Loucy (cell line): ENCODE measurements around the gene PLCL2.
A peak's percentile ranks its signal among the peaks of the same experiment; 100 is the strongest.

ENCODE experiments used
- H2AFZ ChIP-seq: fragments of 200-600 bp; sonication (generic); 2 replicates; pipeline ENCODE4 v1.6.0; 2016; ENCODE audit warnings: antibody characterized with exemption, mild to moderate bottlenecking, low read length, moderate library complexity
- H3F3A ChIP-seq: fragments of 200-600 bp; 2 replicates; pipeline ENCODE4 v1.6.0; 2016; ENCODE audit warnings: antibody characterized with exemption, low read depth, mild to moderate bottlenecking
- H3K27me3 ChIP-seq: fragments of 200-600 bp; sonication (generic); 2 replicates; pipeline ENCODE4 v1.6.1; 2014; ENCODE audit warnings: low read length, mild to moderate bottlenecking; ENCODE audit not compliant: insufficient read depth, poor library complexity, severe bottlenecking
- H3K36me3 ChIP-seq: fragments of 200-600 bp; sonication (generic); 2 replicates; pipeline ENCODE4 v1.6.1; 2016; ENCODE audit warnings: low read length; ENCODE audit not compliant: insufficient read depth
- H3K4me1 ChIP-seq: fragments of 200-600 bp; sonication (generic); 2 replicates; pipeline ENCODE4 v1.5.1; 2014; ENCODE audit warnings: low read length, mild to moderate bottlenecking; ENCODE audit not compliant: insufficient read depth, poor library complexity, severe bottlenecking
- H3K4me2 ChIP-seq: fragments of 200-600 bp; sonication (generic); 2 replicates; pipeline ENCODE4 v1.6.0; 2014; ENCODE audit warnings: antibody characterized with exemption, low read length, low read depth, mild to moderate bottlenecking; ENCODE audit not compliant: poor library complexity, severe bottlenecking
- H3K4me3 ChIP-seq: fragments of 200-600 bp; sonication (generic); 2 replicates; pipeline ENCODE4 v1.5.1; 2014; ENCODE audit warnings: low read length, mild to moderate bottlenecking, mixed read lengths; ENCODE audit not compliant: poor library complexity, severe bottlenecking
- H3K79me2 ChIP-seq: fragments of 200-600 bp; sonication (generic); 2 replicates; pipeline ENCODE4 v1.6.1; 2014; ENCODE audit warnings: low read length; ENCODE audit not compliant: insufficient read depth
- H3K9ac ChIP-seq: fragments of 200-600 bp; sonication (generic); 2 replicates; pipeline ENCODE4 v1.6.0; 2014; ENCODE audit warnings: mild to moderate bottlenecking, low read depth, low read length, moderate library complexity; ENCODE audit not compliant: poor library complexity, severe bottlenecking
- H3K9me2 ChIP-seq: fragments of 200-600 bp; sonication (generic); replicated peaks from 2 replicates; pipeline ENCODE4 v1.6.1; 2016; ENCODE audit warnings: low read depth, low read length, mixed read lengths
- H3K9me3 ChIP-seq: fragments of 200-600 bp; sonication (generic); 2 replicates; pipeline ENCODE4 v1.6.1; 2014; ENCODE audit warnings: mild to moderate bottlenecking, antibody characterized with exemption, low read length, low read depth; ENCODE audit not compliant: insufficient read depth
- H4K20me1 ChIP-seq: fragments of 200-600 bp; sonication (generic); 2 replicates; pipeline ENCODE4 v1.6.0; 2014; ENCODE audit warnings: antibody characterized with exemption, low read length, mild to moderate bottlenecking; ENCODE audit not compliant: insufficient read depth, poor library complexity, severe bottlenecking
- CTCF ChIP-seq: fragments of 200-600 bp; sonication (generic); conservative IDR thresholded peaks from 2 replicates; pipeline ENCODE4 v1.5.1; 2014; ENCODE audit warnings: mild to moderate bottlenecking, antibody characterized with exemption, low read length
- EZH2phosphoT487 ChIP-seq: fragments of 200-600 bp; IDR thresholded peaks from 2 replicates; pipeline ENCODE4 v1.6.1; 2018; ENCODE audit warnings: antibody characterized with exemption, mild to moderate bottlenecking, moderate library complexity, borderline replicate concordance

The PLCL2 gene

GRCh38 chr3:16841041-16841753, 43.6 kb upstream of the PLCL2 start:
- no peaks in the 10 kb centered on the region for H3K36me3 ChIP-seq
- TF ChIP-seq EZH2phosphoT487 (no peak), CTCF (no peak)
- no peaks in the 10 kb centered on the region for H3K9me3 ChIP-seq
- 0 out of 2 replicates have a peak, but pooled peaks cover 4% of the 10 kb centered on the region for H3F3A ChIP-seq
- H3K79me2 ChIP-seq = no peaks in the 10 kb centered on the region
- no peaks in the 10 kb centered on the region for H3K27me3 ChIP-seq
- peak overlapping the region; percentile 57 for H2AFZ ChIP-seq
- peak overlapping the region; percentile 42 for H3K9ac ChIP-seq
- no peaks in the 10 kb centered on the region for H3K9me2 ChIP-seq
- H3K4me1 ChIP-seq = peaks cover 32% of the 10 kb centered on the region
- H4K20me1 ChIP-seq = no peaks in the 10 kb centered on the region
- peak overlapping the region; percentile 64 for H3K4me3 ChIP-seq
- H3K4me2 ChIP-seq = peak overlapping the region; percentile 79

GRCh38 chr3:16841904-16842271, 42.9 kb upstream of the PLCL2 start:
- no peak for TF ChIP-seq EZH2phosphoT487
- no peak for TF ChIP-seq CTCF
- H4K20me1 ChIP-seq = no peaks in the 10 kb centered on the region
- H3K9me3 ChIP-seq = no peaks in the 10 kb centered on the region
- peak overlapping the region; percentile 42 for H3K9ac ChIP-seq
- H2AFZ ChIP-seq = peak overlapping the region; percentile 57
- H3K9me2 ChIP-seq = no peaks in the 10 kb centered on the region
- no peaks in the 10 kb centered on the region for H3K36me3 ChIP-seq
- H3K79me2 ChIP-seq = no peaks in the 10 kb centered on the region
- H3K4me1 ChIP-seq = peaks cover 32% of the 10 kb centered on the region
- H3K4me2 ChIP-seq = peak overlapping the region; percentile 79
- 0 out of 2 replicates have a peak, but pooled peaks cover 4% of the 10 kb centered on the region for H3F3A ChIP-seq
- H3K4me3 ChIP-seq = peak overlapping the region; percentile 64
- no peaks in the 10 kb centered on the region for H3K27me3 ChIP-seq

GRCh38 chr3:16842272-16843270, 42.2 kb upstream of the PLCL2 start:
- Histone ChIP-seq H4K20me1 (no peaks in the 10 kb centered on the region), H3K4me3 (peak overlapping the region; percentile 64), H3K79me2 (no peaks in the 10 kb centered on the region), H3K9me3 (no peaks in the 10 kb centered on the region), H3K9me2 (no peaks in the 10 kb centered on the region), H3K36me3 (no peaks in the 10 kb centered on the region), H3K4me2 (peak overlapping the region; percentile 79), H3K4me1 (peaks cover 32% of the 10 kb centered on the region), H3K9ac (peak overlapping the region; percentile 41), H3K27me3 (no peaks in the 10 kb centered on the region), H2AFZ (peak overlapping the region; percentile 57), H3F3A (0 out of 2 replicates have a peak, but pooled peaks cover 4% of the 10 kb centered on the region)
- no peak for TF ChIP-seq CTCF
- TF ChIP-seq EZH2phosphoT487 = no peak
